DND-41 (cell line): ENCODE data around the gene GARIN5B.

ENCODE experiments used
- EZH2 ChIP-seq: IDR thresholded peaks from 3 replicates; pipeline ENCODE4 v1.6.1; 2012; ENCODE audit warnings: borderline replicate concordance, low read depth, mild to moderate bottlenecking, moderate library complexity, low read length, inconsistent platforms; ENCODE audit not compliant: severe bottlenecking
- TF ChIP-seq, protein P1 (sequence below): IDR thresholded peaks from 2 replicates; pipeline ENCODE4 v1.5.1; 2012; ENCODE audit warnings: borderline replicate concordance, low read length, moderate library complexity, mild to moderate bottlenecking; ENCODE audit not compliant: poor library complexity, severe bottlenecking; ENCODE audit errors: extremely low read depth

DNA sequence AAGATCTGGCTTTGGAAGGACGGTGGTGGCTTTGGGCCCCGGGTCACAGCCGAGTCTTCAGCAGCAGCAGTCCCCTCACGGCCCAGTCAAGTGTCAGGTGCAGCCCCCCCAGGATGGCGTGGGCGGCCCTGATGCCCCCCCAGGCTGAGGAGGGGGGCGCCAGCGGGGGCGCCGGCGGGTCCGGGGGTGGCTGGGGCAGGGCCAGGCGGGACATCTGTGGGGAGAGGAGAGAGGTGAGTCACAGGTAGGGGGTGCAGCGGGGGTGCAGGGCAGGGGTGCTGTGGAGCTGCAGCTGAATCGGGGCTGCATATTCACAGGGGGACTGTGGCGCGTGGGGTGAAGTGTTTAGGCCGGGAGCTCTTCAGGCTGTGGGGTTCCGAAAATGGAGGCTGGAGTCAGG, 2.9 kb upstream of the GARIN5B start:
- TF ChIP-seq, protein P1, sequence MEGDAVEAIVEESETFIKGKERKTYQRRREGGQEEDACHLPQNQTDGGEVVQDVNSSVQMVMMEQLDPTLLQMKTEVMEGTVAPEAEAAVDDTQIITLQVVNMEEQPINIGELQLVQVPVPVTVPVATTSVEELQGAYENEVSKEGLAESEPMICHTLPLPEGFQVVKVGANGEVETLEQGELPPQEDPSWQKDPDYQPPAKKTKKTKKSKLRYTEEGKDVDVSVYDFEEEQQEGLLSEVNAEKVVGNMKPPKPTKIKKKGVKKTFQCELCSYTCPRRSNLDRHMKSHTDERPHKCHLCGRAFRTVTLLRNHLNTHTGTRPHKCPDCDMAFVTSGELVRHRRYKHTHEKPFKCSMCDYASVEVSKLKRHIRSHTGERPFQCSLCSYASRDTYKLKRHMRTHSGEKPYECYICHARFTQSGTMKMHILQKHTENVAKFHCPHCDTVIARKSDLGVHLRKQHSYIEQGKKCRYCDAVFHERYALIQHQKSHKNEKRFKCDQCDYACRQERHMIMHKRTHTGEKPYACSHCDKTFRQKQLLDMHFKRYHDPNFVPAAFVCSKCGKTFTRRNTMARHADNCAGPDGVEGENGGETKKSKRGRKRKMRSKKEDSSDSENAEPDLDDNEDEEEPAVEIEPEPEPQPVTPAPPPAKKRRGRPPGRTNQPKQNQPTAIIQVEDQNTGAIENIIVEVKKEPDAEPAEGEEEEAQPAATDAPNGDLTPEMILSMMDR = no peak
- TF ChIP-seq EZH2 = no peak
